ENCODE data around the gene PCNX2.

- TF ChIP-seq HMGXB4 (CRISPR knock-in tag; IDR thresholded peaks at IDR 0.05) (no peak), CTCF (IDR thresholded peaks at IDR 0.05) (no peak), ZBTB21 (CRISPR knock-in tag; IDR thresholded peaks at IDR 0.05; ENCODE audit: borderline replicate concordance) (no peak), ZBTB43 (CRISPR knock-in tag; IDR thresholded peaks at IDR 0.05) (no peak), FOXP4 (CRISPR knock-in tag; IDR thresholded peaks at IDR 0.05) (no peak), CREB1 (CRISPR knock-in tag; IDR thresholded peaks at IDR 0.05) (no peak), ZNF232 (CRISPR knock-in tag; IDR thresholded peaks at IDR 0.05) (no peak), KAT7 (CRISPR knock-in tag; IDR thresholded peaks at IDR 0.05; ENCODE audit: borderline replicate concordance) (no peak), FOXP1 (CRISPR knock-in tag; IDR thresholded peaks at IDR 0.05; ENCODE audit: borderline replicate concordance) (no peak)
These were observed 239.5 kb downstream of the PCNX2 start for GRCh38 chr1:233055879-233056641.

Data from WTC11 (cell line).